ENCODE data around the gene MB.

The MB gene

DNA sequence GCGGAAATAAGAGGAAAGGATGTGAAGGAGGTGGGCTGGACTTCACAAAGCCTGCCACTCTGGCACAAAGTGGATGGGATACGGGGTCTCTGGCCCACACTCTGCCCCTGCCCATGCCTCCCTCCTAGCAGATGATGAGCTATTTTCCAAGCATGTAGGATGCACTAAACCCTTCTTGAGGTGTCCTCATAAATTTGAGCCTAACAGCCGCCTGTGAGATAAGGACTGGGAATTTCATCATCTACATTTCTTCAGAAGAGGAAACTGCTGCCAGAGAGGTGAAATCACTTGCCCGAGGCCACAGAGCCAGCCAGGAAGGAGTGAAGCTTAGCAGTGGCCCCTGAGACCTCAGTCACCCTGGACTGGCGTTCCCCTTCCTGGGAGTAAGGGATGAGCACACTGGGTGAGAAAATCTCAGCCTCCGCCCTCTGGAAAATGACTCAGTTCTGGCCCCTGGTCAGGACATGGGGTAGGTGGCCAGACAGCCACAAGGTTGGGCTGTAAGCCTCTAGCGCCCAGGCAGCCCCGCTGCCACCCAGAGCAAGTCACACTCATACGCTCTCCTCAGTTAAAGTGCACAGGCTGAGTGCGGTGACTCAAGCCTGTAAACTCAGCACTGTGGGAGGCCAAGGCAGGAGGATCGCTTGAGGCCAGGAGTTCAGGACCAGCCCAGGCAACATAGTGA, 27.9 kb downstream of the MB start:
- TF ChIP-seq GATA2 (IDR thresholded peaks at IDR 0.05; ENCODE audit: low read depth, low read length) (no peak), GATA3 (IDR thresholded peaks at IDR 0.05; ENCODE audit: low read depth, low read length) (no peak)

DNA sequence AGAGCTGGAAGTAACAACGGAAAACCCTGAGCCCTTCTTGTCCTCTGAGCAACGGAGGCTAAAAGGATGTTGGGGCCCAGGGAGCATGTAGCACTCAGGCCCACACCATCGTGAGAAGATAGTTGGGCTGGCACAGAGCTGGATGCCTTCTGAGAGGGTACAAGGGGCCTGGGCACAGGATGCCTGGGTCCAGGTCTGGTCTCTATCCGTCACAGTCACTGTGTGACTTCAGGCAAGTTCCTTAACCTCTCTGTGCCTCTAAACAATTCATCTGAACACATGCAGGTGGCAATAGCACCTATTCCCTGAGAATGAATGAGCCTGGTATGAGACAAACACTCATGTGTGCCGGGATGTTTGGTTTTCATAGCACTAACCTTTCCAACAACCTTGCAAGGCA, 29.2 kb downstream of the MB start:
- TF ChIP-seq GATA2 (IDR thresholded peaks at IDR 0.05; ENCODE audit: low read depth, low read length) (no peak), GATA3 (IDR thresholded peaks at IDR 0.05; ENCODE audit: low read depth, low read length) (no peak)

DNA sequence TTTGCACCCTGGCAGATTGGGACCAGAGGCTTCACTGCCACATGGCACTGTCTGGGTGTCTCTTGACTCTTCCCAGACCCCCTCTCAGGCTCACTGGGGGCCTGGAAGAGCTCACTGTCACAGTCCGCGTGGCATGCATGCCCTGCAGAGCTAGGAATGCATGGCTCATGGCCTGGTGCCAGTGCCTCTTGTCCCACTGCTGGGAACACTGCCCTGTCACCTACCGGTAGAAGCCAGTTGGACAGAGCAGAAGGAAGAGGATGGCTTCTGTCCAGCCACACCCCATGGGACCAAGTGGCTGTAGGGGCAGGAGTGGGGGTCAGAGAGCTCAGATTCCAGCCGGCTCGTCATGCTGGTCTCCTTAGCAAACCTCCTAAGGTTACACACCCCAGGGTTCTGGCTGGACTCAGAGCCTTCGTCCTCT, 29.7 kb downstream of the MB start:
- TF ChIP-seq GATA3 (IDR thresholded peaks at IDR 0.05; ENCODE audit: low read depth, low read length) (no peak), GATA2 (IDR thresholded peaks at IDR 0.05; ENCODE audit: low read depth, low read length) (no peak; the same call in 1 of the 2 replicates)

DNA sequence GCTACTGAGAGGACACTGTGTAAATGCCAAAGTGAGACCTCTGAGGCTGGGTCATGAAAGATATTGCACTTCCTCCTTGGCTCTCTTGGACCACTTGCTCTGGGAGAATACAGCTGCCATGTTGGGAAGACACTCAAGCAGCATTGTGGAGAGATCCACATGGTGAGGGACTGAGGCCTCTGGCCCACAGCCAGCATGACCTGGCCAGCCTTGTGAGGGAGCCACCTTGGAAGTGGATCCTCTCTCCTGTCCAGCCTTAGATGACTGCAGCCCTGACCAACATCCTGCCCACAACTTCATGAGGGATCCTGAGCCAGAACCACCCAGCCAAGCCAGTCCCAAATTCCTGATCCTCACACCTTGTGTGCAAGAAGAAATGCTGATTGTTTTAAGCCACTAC, 30.4 kb downstream of the MB start:
- no peak for TF ChIP-seq GATA3 (IDR thresholded peaks at IDR 0.05; ENCODE audit: low read depth, low read length)
- no peak for TF ChIP-seq GATA2 (IDR thresholded peaks at IDR 0.05; ENCODE audit: low read depth, low read length)

DNA sequence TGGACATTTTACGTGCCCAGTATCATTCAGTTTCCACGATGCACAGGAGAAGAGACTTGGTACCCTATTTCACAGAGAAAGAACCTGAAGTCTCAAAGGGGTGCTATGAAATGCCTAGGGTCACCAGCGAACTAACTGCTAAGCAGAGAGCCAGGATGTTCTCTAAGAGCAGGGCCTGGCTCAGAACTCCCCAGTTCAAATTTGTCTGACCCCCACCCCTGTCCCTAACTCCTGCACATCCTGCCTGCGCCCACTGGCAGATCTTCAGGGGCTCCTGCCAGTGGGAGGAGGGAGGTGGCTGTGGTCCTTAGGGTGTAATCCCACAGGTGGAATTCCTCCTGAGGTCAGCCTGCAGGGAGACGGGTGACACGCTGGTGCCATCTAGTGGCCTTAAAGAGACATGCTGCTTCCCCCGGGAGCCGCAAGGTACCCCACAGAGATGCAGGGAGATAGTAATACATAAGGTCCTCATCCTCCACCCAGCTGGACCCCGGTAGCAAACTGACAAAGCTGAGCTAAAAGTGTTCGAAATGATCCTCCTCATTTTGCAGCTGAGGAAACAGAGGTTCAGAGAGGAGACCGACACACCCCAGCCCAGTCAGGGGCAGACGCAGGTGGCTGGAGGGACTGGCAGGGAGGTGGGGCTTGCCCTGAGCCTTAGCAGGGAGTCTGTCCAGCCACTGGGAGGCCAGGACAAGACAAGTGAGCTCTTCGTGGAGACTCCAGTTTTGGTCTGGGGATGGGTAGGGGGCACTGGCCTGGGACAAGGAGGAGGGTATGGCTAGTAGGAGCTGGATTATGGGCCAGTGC, 34.1 kb downstream of the MB start:
- TF ChIP-seq GATA3 (IDR thresholded peaks at IDR 0.05; ENCODE audit: low read depth, low read length) (no peak), GATA2 (IDR thresholded peaks at IDR 0.05; ENCODE audit: low read depth, low read length) (peak; percentile 89)

DNA sequence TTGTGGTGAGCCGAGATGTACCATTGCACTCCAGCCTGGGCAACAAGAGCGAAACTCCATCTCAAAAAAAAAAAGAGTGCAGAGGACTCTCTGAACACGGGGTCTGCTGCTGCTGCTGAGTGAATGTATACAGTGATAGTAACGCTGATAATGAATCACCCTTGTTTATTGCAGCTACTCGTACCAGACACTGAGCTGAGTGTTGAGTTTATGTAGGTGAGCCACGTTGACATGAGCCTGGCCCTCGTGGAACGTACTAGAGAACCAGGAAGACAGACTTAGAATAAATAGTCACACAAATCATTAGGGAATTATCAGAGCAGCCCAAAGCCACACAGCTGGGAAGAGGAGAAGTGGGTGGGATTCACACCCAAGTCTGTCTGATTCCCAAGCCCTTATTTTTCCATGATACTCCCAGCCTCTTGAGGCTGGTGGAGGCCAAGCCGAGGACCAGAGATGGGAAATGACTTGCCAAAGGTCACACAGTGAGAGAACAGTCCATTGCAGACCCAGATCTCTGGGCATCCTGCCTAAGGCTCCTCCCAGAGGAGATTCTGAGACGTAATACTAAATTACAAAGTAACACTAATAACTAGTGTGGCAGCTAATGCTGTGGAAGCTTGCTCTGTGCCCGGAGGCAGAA, 34.8 kb downstream of the MB start:
- TF ChIP-seq GATA3 (IDR thresholded peaks at IDR 0.05; ENCODE audit: low read depth, low read length) (no peak), GATA2 (IDR thresholded peaks at IDR 0.05; ENCODE audit: low read depth, low read length) (no peak)

DNA sequence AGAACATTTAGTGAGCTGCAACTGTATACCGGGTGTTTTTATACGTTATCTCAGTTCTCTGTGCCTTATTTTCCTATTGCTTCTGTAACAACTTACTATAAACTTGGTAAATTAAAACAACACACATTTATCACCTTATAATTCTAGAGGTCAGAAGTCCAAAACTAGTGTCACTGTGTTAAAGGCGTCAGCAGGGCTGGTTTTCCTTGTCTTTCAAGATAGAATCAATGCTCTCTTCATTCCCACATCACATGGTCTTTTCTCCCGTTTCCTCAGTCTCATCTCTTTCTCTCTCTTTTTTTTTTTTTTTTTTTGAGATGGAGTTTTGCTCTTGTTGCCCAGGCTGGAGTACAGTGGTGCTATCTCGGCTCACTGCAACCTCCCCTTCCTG, 36.1 kb downstream of the MB start:
- TF ChIP-seq GATA2 (IDR thresholded peaks at IDR 0.05; ENCODE audit: low read depth, low read length) (no peak), GATA3 (IDR thresholded peaks at IDR 0.05; ENCODE audit: low read depth, low read length) (no peak)

DNA sequence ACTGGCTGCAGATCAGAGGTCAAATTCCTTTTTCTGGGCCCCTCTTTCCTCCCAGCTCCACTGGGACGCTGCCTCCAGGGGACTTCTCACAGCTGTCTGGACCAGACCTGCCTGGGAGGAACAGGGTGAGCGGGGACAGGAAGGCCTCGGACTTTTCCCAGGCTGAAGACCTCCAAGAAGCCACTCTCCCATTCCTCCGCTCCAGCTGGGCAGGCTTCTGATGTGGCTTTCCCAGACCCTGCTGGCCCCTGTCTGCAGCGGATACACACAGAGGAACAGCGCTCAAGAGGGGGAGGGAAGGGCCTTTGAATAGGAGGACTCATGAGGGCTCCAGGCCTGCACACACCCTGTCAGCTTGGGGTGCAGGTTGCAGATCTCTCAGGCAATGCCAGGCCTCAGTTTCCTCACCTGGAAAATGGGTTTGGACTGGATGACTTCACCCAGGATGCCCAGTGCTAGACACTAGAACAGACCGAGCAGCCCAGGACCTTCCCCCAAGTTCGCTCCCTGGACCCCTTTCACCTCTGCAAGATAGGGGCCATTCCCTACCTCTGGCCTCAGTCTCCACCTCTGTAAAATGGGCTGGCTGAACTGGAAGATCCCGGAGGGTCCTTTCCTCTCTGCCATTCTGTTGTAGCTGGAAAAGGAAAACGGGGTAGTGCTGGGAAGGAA, 36.6 kb downstream of the MB start:
- TF ChIP-seq GATA2 (IDR thresholded peaks at IDR 0.05; ENCODE audit: low read depth, low read length), result no peak

DNA sequence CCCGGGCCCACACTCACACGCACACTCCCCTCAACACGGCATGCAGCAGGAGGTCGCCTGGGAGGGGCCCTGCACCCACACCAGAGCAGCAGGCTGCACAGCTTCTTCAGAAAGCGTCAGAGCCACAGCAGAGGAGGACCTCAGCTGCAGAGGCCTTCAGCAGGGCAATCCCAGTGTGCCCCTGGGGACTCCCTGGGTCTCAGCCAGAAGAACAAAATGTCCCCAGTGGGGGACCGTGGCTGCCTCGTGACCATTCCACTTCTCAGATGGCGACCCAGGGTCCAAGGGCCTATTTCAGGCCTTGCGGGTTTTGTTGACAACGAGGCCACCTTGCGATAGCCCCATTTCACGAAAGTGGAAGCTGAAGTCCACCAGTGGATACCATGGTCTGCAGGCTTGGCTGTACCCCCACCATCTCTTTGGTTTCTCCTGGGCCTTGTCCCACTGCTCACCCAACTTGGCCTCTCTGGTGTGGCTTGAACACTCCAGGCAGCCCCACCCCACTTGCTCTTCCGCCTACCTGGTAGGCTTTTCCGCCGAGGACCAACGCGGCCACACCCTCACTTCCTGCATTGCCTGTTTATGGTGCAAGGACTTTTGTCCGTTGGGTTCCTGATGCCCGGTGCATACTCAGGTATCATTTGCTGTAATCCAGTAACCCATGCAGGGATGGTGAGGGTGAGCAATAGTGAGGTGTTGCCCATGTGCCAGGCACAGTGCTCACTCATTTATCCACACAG, 38.1 kb downstream of the MB start:
- TF ChIP-seq GATA2 (IDR thresholded peaks at IDR 0.05; ENCODE audit: low read depth, low read length) (no peak), GATA3 (IDR thresholded peaks at IDR 0.05; ENCODE audit: low read depth, low read length) (no peak)

DNA sequence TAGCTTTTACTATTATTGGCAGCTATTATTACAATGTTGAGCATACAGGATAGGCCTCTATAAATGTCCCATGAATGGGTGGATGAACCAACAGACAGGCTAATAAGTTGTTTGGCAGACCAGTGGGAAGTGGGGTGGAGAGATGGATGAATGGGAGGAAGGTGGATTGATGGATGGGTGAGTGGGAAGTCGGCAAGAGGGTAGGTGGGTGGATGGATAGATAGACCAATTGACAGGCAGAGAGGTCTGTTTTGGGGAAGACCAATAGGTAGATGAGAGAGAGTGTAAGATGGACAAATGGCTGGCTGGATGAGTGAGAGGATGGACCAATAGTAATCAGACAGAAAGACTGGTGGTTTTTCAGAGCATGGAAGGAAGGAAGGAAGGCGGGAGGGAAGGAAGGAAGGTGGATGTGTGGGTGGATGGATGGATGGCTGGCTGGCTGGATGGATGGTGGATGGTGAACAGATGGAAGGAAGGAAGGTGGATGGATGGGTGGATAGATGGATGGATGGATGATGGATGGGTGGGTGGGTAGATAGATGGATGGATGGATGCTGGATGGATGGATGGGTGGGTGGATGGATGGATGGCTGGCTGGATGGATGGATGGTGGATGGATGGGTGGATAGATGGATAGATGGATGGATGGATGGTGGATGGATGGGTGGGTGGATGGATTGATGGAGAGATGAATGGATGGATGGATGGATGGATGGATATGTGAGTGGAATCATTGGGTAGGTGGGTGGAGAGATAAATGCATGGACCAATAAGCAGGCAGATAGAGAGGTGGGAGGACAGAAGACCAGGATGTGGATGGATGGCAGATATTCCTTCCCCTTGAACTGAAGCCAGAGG, 39.1 kb downstream of the MB start:
- TF ChIP-seq GATA3 (IDR thresholded peaks at IDR 0.05; ENCODE audit: low read depth, low read length) (no peak), GATA2 (IDR thresholded peaks at IDR 0.05; ENCODE audit: low read depth, low read length) (no peak)

DNA sequence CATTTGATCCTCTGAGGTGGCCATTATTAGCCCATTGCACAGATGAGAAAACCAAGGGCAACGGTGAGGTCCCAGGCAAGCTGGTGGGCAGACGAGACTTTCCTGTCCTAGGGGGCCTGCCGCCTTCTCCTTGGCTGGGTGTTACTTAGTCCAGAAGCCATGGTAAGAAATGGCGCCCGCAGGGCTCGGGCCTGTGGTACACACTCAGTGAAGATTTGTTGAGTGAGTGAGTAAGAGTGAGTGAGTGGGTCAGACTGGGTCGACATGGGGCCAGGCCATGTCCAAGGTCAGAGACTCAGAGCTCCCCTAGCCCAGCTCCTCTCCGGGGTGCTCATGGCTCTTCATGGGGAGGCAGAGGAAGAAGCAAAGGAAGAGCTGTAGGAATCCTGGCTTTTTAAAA, 40.5 kb downstream of the MB start:
- TF ChIP-seq GATA2 (IDR thresholded peaks at IDR 0.05; ENCODE audit: low read depth, low read length) (no peak), GATA3 (IDR thresholded peaks at IDR 0.05; ENCODE audit: low read depth, low read length) (no peak)

DNA sequence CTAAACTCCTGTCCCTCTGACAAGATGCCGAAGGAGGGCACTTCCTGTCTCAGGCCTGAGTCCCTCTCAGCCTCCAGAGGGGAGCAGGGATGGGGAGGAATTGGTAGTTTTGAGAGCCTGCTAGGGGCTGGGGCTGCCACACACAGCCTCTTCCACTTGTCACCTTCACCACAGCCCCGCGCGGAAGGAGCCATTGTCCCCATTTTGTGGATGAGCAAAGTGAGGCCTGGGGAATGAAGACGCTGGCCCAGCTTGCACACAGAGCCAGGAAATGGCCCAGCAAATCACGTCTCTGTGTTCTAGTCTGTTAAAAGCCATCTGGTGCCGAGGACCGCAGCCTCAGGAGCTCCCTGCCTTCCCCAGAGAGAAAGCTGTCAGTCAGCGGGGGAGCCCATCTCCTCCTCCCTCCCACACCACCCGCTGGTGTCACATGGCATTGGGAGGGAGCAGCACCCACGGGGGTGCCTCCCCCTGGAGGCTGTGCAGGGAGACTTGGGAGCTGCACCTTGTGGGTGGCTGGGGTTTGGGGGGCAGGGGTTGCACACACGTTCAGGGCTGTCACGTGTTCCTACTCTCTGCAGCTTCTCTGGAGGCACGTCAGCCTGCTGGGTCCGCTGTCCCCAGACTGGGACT, 41.9 kb downstream of the MB start:
- TF ChIP-seq GATA3 (IDR thresholded peaks at IDR 0.05; ENCODE audit: low read depth, low read length), result no peak
- TF ChIP-seq GATA2 (IDR thresholded peaks at IDR 0.05; ENCODE audit: low read depth, low read length), result no peak

All from SH-SY5Y (cell line).